22Rv1 (cell line): ENCODE measurements around the gene GAK.

Experiments
- H3K27ac ChIP-seq: fragments of 450-650 bp; 2 replicates; pipeline ENCODE4 v1.5.1; 2017
- ZFX ChIP-seq: fragments of 450-650 bp; IDR thresholded peaks from 2 replicates; pipeline ENCODE4 v1.6.1; 2017; ENCODE audit warnings: antibody characterized with exemption, borderline replicate concordance
- TF ChIP-seq, protein P1 (sequence below): fragments of 450-650 bp; IDR thresholded peaks from 2 replicates; pipeline ENCODE4 v1.5.1; 2017; ENCODE audit warnings: mild to moderate bottlenecking

Gene GAK

GRCh38 chr4:917466-917865 lies 14.7 kb downstream of the GAK start:
- no peak for TF ChIP-seq ZFX
- TF ChIP-seq, protein P1, sequence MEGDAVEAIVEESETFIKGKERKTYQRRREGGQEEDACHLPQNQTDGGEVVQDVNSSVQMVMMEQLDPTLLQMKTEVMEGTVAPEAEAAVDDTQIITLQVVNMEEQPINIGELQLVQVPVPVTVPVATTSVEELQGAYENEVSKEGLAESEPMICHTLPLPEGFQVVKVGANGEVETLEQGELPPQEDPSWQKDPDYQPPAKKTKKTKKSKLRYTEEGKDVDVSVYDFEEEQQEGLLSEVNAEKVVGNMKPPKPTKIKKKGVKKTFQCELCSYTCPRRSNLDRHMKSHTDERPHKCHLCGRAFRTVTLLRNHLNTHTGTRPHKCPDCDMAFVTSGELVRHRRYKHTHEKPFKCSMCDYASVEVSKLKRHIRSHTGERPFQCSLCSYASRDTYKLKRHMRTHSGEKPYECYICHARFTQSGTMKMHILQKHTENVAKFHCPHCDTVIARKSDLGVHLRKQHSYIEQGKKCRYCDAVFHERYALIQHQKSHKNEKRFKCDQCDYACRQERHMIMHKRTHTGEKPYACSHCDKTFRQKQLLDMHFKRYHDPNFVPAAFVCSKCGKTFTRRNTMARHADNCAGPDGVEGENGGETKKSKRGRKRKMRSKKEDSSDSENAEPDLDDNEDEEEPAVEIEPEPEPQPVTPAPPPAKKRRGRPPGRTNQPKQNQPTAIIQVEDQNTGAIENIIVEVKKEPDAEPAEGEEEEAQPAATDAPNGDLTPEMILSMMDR = no peak
- no peak overlapping the region for H3K27ac ChIP-seq

DNA sequence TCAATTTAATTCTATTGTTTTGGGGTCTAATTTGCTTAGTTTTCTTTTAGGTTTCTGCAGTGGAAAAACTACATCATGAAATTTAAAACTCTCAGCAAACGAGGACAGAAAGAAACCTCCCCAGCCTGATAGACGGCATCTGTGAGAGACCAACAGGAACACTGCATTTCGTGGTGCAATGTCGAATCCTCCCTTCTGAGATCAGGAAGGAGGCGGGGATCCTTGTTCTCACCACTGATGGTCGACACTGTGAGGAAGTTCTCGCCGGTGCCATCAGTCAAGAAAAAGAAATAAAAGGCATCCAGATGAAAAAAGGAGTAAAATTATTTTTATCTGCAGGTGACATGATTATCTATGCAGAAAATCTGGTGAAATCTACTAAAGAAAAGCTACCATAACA lies 16.5 kb downstream of the GAK start:
- TF ChIP-seq, protein P1 = no peak
- no peak for TF ChIP-seq ZFX

DNA sequence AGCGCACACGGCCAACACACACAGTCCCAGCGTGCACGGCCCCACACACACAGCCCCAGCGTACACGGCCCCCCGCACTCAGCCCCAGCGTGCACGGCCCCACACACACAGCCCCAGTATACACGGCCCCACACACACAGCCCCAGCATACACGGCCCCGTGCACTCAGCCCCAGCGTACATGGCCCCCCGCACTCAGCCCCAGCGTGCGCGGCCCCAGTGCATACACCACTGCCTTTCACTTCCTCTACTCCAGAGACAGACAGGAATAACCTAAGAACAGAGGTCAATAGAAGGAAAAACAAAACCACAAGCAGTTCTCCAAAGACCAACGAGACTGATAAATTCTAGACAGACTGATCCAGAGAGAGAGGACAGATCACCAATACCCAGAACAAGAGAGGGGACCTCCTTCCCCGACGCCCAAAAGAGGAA lies 17.1 kb downstream of the GAK start:
- no peak overlapping the region for H3K27ac ChIP-seq
- TF ChIP-seq ZFX = no peak
- TF ChIP-seq, protein P1 = no peak

More for the DNA sequence above, 16.5 kb downstream of the GAK start:
- H3K27ac ChIP-seq = no peak overlapping the region

GRCh38 chr4:914531-914930 lies 17.6 kb downstream of the GAK start:
- TF ChIP-seq, protein P1 = no peak
- no peak for TF ChIP-seq ZFX
- no peak overlapping the region for H3K27ac ChIP-seq

DNA sequence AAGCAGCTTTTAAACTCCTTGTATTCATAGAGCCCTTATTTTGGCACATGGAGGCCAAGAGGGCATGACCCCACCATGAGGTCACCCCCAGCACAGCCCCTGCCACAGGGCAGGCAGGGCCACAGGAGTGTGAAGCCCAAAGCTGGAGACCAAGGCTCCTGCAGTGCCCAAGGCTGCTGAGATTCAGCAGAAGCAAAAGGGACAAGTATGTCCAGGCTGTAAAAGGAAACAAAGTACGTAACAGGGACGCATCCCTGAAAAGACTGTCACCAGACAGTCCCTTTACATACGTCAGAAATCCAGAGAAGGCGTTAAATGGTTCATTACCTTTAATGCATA lies 18.9 kb downstream of the GAK start:
- H3K27ac ChIP-seq = no peak overlapping the region
- TF ChIP-seq, protein P1 = no peak
- TF ChIP-seq ZFX = no peak

DNA sequence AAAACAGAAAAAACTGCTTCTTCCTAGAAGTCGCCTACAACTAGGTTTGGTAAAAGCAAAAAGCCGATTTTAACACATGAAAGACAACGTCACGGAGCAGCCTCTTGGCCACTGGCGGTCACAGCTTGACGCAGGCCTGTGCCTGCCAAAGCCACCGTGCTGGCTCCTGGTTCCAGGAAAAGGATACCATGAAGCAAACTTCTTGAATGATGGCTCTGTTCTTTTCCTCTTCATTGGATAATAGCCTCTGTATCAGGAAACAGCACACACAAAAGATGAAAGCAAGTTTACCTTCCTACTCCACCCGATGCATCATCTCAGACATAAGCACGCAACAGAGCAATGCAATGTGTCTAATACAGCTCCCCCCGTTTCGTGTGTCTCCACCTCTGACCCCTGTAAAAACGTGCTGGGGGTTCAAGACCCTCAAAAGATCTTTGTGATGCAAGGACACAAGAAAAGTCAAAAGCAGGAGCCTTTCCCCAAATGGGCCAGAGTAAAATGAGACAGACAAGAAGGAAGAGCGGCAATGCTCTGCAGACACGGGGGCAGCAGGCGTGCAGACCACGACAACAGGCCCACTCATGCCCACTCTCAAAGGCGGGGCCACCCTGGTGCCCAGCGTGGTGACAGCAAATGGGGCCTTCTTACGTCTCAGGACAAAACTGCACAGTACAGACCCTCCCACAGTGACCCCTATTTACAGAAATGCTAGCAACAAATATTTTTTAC lies 19.4 kb downstream of the GAK start:
- H3K27ac ChIP-seq = no peak overlapping the region
- TF ChIP-seq ZFX = no peak
- TF ChIP-seq, protein P1 = no peak

- no peak overlapping the region for H3K27ac ChIP-seq
- TF ChIP-seq, protein P1 = no peak
- no peak for TF ChIP-seq ZFX
Observed at GRCh38 chr4:911871-912490, 20.1 kb downstream of the GAK start.
